OCI-LY1 (cell line): ENCODE measurements around the gene ARHGEF12.

Experiments
- H2AFZ ChIP-seq: fragments of 200-600 bp; sonication (generic), shearing (Covaris generic); 2 replicates; pipeline ENCODE4 v1.6.0; 2014; ENCODE audit warnings: antibody characterized with exemption, mild to moderate bottlenecking, low read length
- H3F3A ChIP-seq: fragments of 200-600 bp; sonication (generic), shearing (Covaris generic); 2 replicates; pipeline ENCODE4 v1.6.0; 2014; ENCODE audit warnings: mild to moderate bottlenecking, antibody characterized with exemption, low read length, moderate library complexity; ENCODE audit not compliant: insufficient read depth
- H3K27ac ChIP-seq: fragments of 200-600 bp; sonication (generic); 2 replicates; pipeline ENCODE4 v1.5.1; 2014; ENCODE audit warnings: low read length, mixed run types, mild to moderate bottlenecking, low read depth; ENCODE audit not compliant: poor library complexity, severe bottlenecking
- H3K27me3 ChIP-seq: fragments of 200-600 bp; sonication (generic); 2 replicates; pipeline ENCODE4 v1.6.0; 2014; ENCODE audit warnings: antibody characterized with exemption, mild to moderate bottlenecking, low read length, moderate library complexity; ENCODE audit not compliant: insufficient read depth
- H3K36me3 ChIP-seq: fragments of 200-600 bp; sonication (generic); 2 replicates; pipeline ENCODE4 v1.6.1; 2014; ENCODE audit warnings: mild to moderate bottlenecking, antibody characterized with exemption, low read length, moderate library complexity, mixed read lengths; ENCODE audit not compliant: insufficient read depth
- H3K4me1 ChIP-seq: fragments of 200-600 bp; sonication (generic); 2 replicates; pipeline ENCODE4 v1.5.1; 2014; ENCODE audit warnings: mild to moderate bottlenecking, low read length, moderate library complexity; ENCODE audit not compliant: insufficient read depth, severe bottlenecking
- H3K4me2 ChIP-seq: fragments of 200-600 bp; sonication (generic), shearing (Covaris generic); 2 replicates; pipeline ENCODE4 v1.6.1; 2014; ENCODE audit warnings: low read length
- H3K4me3 ChIP-seq: fragments of 200-600 bp; sonication (generic); 2 replicates; pipeline ENCODE4 v1.5.1; 2014; ENCODE audit warnings: low read length, low read depth, mild to moderate bottlenecking, mixed read lengths; ENCODE audit not compliant: poor library complexity, severe bottlenecking
- H3K79me2 ChIP-seq: fragments of 200-600 bp; shearing (Covaris generic); 2 replicates; pipeline ENCODE4 v1.6.1; 2016; ENCODE audit warnings: mixed run types, low read length, mixed read lengths; ENCODE audit not compliant: insufficient read depth
- H3K9ac ChIP-seq: fragments of 200-600 bp; sonication (generic), shearing (Covaris generic); 2 replicates; pipeline ENCODE4 v1.6.1; 2014; ENCODE audit warnings: mild to moderate bottlenecking, low read length, mixed read lengths
- H3K9me2 ChIP-seq: fragments of 200-600 bp; sonication (generic), shearing (Covaris generic); 2 replicates; pipeline ENCODE4 v1.6.1; 2014; ENCODE audit warnings: low read depth, mild to moderate bottlenecking, low read length, mixed read lengths
- H3K9me3 ChIP-seq: fragments of 200-600 bp; shearing (Covaris generic); 2 replicates; pipeline ENCODE4 v1.6.1; 2014; ENCODE audit warnings: low read length, mixed read lengths
- H4K20me1 ChIP-seq: fragments of 200-600 bp; sonication (generic), shearing (Covaris generic); 2 replicates; pipeline ENCODE4 v1.6.0; 2016; ENCODE audit warnings: mild to moderate bottlenecking, low read length; ENCODE audit not compliant: insufficient read depth
- EZH2 ChIP-seq: fragments of 200-600 bp; sonication (generic), shearing (Covaris generic); IDR thresholded peaks from 2 replicates; pipeline ENCODE4 v1.8.0; 2017; ENCODE audit warnings: borderline replicate concordance, mixed run types, mild to moderate bottlenecking, antibody characterized with exemption, low read length, moderate library complexity, mixed read lengths
- TF ChIP-seq, protein P1 (sequence below): fragments of 200-600 bp; sonication (generic), shearing (Covaris generic); IDR thresholded peaks from 2 replicates; pipeline ENCODE4 v1.5.1; 2017; ENCODE audit warnings: mild to moderate bottlenecking, antibody characterized with exemption, low read length, moderate library complexity, mixed read lengths

ARHGEF12 gene

DNA sequence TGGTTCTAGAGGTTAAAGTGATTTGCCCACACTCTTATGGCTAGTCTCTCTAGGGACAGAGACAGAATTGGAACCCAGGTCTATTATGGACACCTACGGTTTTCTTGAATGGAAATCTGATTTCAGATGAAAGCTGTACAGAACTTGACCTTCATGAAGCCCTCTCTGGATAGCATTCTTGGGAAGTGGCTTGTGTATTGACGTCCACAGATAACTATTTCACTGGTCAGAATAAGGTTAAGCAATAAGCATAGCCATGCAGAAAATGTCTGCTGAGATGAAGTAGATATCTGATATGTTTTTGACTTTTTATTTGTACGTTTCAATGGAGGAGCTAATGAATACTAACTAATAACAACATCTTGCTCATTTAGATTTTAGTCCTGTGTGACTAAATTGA is 10.0 kb upstream of the ARHGEF12 start:
- Histone ChIP-seq H3K9ac (no peak overlapping the region; the same call in 1 of the 2 replicates), H3K79me2 (no peaks in the 10 kb centered on the region), H2AFZ (no peak overlapping the region), H3K9me3 (no peaks in the 10 kb centered on the region), H3K27ac (peak overlapping the region; percentile 80), H3K4me1 (peaks cover 25% of the 10 kb centered on the region), H3K36me3 (no peaks in the 10 kb centered on the region), H3K4me3 (peak overlapping the region; percentile 64), H4K20me1 (no peaks in the 10 kb centered on the region), H3K9me2 (no peaks in the 10 kb centered on the region), H3K4me2 (peak overlapping the region; percentile 70), H3K27me3 (no peaks in the 10 kb centered on the region), H3F3A (no peaks in the 10 kb centered on the region)
- TF ChIP-seq EZH2 = no peak
- TF ChIP-seq, protein P1, sequence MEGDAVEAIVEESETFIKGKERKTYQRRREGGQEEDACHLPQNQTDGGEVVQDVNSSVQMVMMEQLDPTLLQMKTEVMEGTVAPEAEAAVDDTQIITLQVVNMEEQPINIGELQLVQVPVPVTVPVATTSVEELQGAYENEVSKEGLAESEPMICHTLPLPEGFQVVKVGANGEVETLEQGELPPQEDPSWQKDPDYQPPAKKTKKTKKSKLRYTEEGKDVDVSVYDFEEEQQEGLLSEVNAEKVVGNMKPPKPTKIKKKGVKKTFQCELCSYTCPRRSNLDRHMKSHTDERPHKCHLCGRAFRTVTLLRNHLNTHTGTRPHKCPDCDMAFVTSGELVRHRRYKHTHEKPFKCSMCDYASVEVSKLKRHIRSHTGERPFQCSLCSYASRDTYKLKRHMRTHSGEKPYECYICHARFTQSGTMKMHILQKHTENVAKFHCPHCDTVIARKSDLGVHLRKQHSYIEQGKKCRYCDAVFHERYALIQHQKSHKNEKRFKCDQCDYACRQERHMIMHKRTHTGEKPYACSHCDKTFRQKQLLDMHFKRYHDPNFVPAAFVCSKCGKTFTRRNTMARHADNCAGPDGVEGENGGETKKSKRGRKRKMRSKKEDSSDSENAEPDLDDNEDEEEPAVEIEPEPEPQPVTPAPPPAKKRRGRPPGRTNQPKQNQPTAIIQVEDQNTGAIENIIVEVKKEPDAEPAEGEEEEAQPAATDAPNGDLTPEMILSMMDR = no peak

DNA sequence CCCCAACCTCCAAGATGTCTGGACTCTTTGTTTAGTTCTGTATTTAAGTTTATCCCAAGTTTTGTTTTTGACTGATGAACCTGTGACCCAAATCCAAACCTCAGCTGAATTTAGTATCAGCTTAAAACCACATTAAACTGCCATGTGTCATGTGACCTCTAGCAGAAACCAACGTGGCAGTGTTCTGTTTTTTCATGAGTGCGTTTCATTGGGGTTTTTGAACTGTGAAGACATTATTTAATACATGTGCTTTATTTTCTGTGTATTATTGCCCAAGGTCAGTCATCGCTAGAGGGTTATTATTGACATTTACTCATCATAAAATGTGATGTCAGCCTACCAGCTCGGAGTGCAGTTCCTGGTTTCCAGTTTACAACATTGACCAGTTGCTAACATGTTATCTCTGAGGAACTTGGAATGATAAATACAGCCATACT is 9.3 kb upstream of the ARHGEF12 start:
- H3K79me2 ChIP-seq = no peaks in the 10 kb centered on the region
- H3K4me1 ChIP-seq = peaks cover 25% of the 10 kb centered on the region
- peak overlapping the region; percentile 70 for H3K4me2 ChIP-seq
- no peaks in the 10 kb centered on the region for H3F3A ChIP-seq
- H3K4me3 ChIP-seq = peak overlapping the region; percentile 64
- H3K9me3 ChIP-seq = no peaks in the 10 kb centered on the region
- H3K27ac ChIP-seq = peak overlapping the region; percentile 80
- no peaks in the 10 kb centered on the region for H3K9me2 ChIP-seq
- TF ChIP-seq, protein P1 = no peak
- TF ChIP-seq EZH2 = no peak
- H3K9ac ChIP-seq = peak overlapping the region; percentile 2; the same call in 1 of the 2 replicates
- no peaks in the 10 kb centered on the region for H3K27me3 ChIP-seq
- H4K20me1 ChIP-seq = no peaks in the 10 kb centered on the region
- H3K36me3 ChIP-seq = no peaks in the 10 kb centered on the region
- no peak overlapping the region for H2AFZ ChIP-seq

DNA sequence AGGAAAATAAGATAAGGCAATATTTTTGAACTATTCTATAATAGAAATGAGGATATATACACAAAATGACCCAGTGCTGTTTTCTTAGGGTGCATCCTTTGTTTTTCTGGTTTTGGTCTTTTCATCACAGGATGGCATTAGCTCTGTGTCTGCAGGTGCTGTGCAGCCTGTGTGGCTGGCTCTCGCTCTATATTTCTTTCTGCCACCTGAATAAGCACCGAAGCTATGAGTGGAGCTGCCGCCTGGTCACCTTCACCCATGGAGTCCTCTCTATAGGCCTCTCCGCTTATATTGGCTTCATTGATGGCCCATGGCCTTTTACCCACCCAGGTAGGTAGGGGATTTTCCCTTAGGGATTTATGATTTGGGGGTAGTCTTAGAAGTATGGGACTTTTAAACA is 8.9 kb upstream of the ARHGEF12 start:
- H4K20me1 ChIP-seq = no peaks in the 10 kb centered on the region
- no peaks in the 10 kb centered on the region for H3K9me2 ChIP-seq
- no peak overlapping the region for H3K4me3 ChIP-seq
- 0 out of 2 replicates have a peak overlapping the region, but pooled peaks have one; percentile 2 for H3K9ac ChIP-seq
- H3K4me2 ChIP-seq = peak overlapping the region; percentile 70
- H3K27me3 ChIP-seq = no peaks in the 10 kb centered on the region
- H2AFZ ChIP-seq = no peak overlapping the region
- no peaks in the 10 kb centered on the region for H3K36me3 ChIP-seq
- H3K79me2 ChIP-seq = no peaks in the 10 kb centered on the region
- H3K27ac ChIP-seq = peak overlapping the region; percentile 80
- no peaks in the 10 kb centered on the region for H3K9me3 ChIP-seq
- no peaks in the 10 kb centered on the region for H3F3A ChIP-seq
- no peak for TF ChIP-seq EZH2
- TF ChIP-seq, protein P1 = no peak
- peaks cover 25% of the 10 kb centered on the region for H3K4me1 ChIP-seq
